IPS-NIHi11 (cell line): ENCODE results near the gene KAZALD1.

Experiments used
- DNase-seq: peaks from one replicate; pipeline ENCODE4 v3.0.0; 2012; ENCODE audit warnings: mixed read lengths, low spot score

KAZALD1 gene

GRCh38 chr10:101061624-101062231 lies at the start of gene KAZALD1:
Gene KAZALD1, plus strand, starts transcription at chr10:101061989. Its CDS starts 604 bp downstream, at chr10:101062593.
- peak; percentile 58 for DNase-seq

- peak; percentile 79 for DNase-seq
These were observed 49.0 kb upstream of the KAZALD1 start for GRCh38 chr10:101012525-101013364.

- no peak for DNase-seq
These were observed 48.4 kb upstream of the KAZALD1 start for GRCh38 chr10:101013365-101013825.

- DNase-seq: peak; percentile 80
These were observed 47.4 kb upstream of the KAZALD1 start for GRCh38 chr10:101014230-101014884.

- no peak for DNase-seq
These were observed 46.7 kb upstream of the KAZALD1 start for GRCh38 chr10:101014966-101015581.

- no peak for DNase-seq
These were observed 46.2 kb upstream of the KAZALD1 start for GRCh38 chr10:101015582-101015973.

GRCh38 chr10:101016814-101017213 lies 45.0 kb upstream of the KAZALD1 start:
- no peak for DNase-seq

- DNase-seq: peak; percentile 50
These were observed 43.6 kb upstream of the KAZALD1 start for GRCh38 chr10:101018118-101018599.

- DNase-seq: peak; percentile 95
These were observed 43.0 kb upstream of the KAZALD1 start for GRCh38 chr10:101018600-101019439.

- DNase-seq: no peak
These were observed 42.4 kb upstream of the KAZALD1 start for GRCh38 chr10:101019440-101019703.

GRCh38 chr10:101020427-101021075 lies 41.2 kb upstream of the KAZALD1 start:
- no peak for DNase-seq

- DNase-seq: no peak
These were observed 40.5 kb upstream of the KAZALD1 start for GRCh38 chr10:101021239-101021638.

- DNase-seq: no peak
These were observed 40.0 kb upstream of the KAZALD1 start for GRCh38 chr10:101021692-101022251.

GRCh38 chr10:101022967-101023705 lies 38.7 kb upstream of the KAZALD1 start:
- no peak for DNase-seq

- no peak for DNase-seq
These were observed 34.6 kb upstream of the KAZALD1 start for GRCh38 chr10:101027106-101027720.

GRCh38 chr10:101028446-101029337 lies 33.1 kb upstream of the KAZALD1 start:
- DNase-seq: peak; percentile 35

GRCh38 chr10:101029520-101030295 lies 32.1 kb upstream of the KAZALD1 start:
- peak; percentile 47 for DNase-seq
